Right lobe of liver (tissue), 6 donors: ENCODE data around the gene TMEM42. TPM values are rescaled to one million over a fixed set of nuclear protein-coding genes. Genes with fewer than 3 reads are reported as not detected.
"Not testable (repeated sequence)": the region's sequence is repeated elsewhere in the genome, so short reads cannot be mapped to it uniquely, and the experiment has no call there.

Source experiments
- ATAC-seq, 4 donors: fragments of 200-7000 bp; cut with Tn5 transposase; one replicate each; pipeline ENCODE4 v1.9.1; 2020; ENCODE audit warnings: mild to moderate bottlenecking in 4 of 4, moderate library complexity in 4 of 4
- DNase-seq, 3 donors: peaks; one replicate each; pipeline ENCODE4 v3.0.0-alpha.2; 2020
- H3K27ac ChIP-seq, 3 donors: fragments of 200-600 bp; one replicate each; pipeline ENCODE4 v1.8.0; 2022
- H3K27me3 ChIP-seq, 2 donors: fragments of 200-600 bp; one replicate each; pipeline ENCODE4 v1.8.0; 2022
- H3K36me3 ChIP-seq, 4 donors: fragments of 200-600 bp; sonication (generic) in 1 of 4; one replicate each; pipeline versions ENCODE4 v1.5.1 to v1.8.0; 2017 to 2022; ENCODE audit warnings: control low read depth in 1 of 4
- H3K4me1 ChIP-seq, 4 donors: fragments of 200-600 bp; sonication (generic) in 1 of 4; one replicate each; pipeline versions ENCODE4 v1.5.1 to v1.8.0; 2017 to 2022; ENCODE audit warnings: control low read depth in 1 of 4
- H3K4me3 ChIP-seq, 3 donors: fragments of 200-600 bp; one replicate each; pipeline ENCODE4 v1.8.0; 2022
- H3K9me3 ChIP-seq, 4 donors: fragments of 200-600 bp; sonication (generic) in 1 of 4; one replicate each; pipeline versions ENCODE4 v1.5.1 to v1.8.0; 2017 to 2022; ENCODE audit warnings: control low read depth in 1 of 4
- CTCF ChIP-seq, 4 donors: fragments of 200-600 bp in 3 of 4; fragments of 450-650 bp in 1 of 4; IDR thresholded peaks; one replicate each; pipeline versions ENCODE4 v1.5.1 to v1.8.0; 2016 to 2022; ENCODE audit warnings: antibody characterized with exemption in 4 of 4, mild to moderate bottlenecking in 2 of 4
- POLR2A ChIP-seq: fragments of 450-650 bp; IDR thresholded peaks from one replicate; pipeline ENCODE4 v1.6.1; 2017; ENCODE audit warnings: antibody characterized with exemption, mild to moderate bottlenecking
- WGBS: methylation state at CpG from one replicate; pipeline ENCODE4 v1.1.6; 2018; ENCODE audit warnings: low coverage, low lambda C conversion rate; ENCODE audit not compliant: insufficient coverage; ENCODE audit errors: missing lambda C conversion rate; 5-methylcytosine and 5-hydroxymethylcytosine counted together
- intact Hi-C, 2 donors: fragments of 100-400 bp; cut with DNase I; formaldehyde crosslinking; loops; one replicate each; pipeline versions ENCODE4 v1.11.2 to v1.14.1; 2022
- long read RNA-seq: library from polyadenylated mRNA; unstranded; transcript quantifications from one replicate; pipeline ENCODE4 v2.0.0, GENCODE V29; 2019
- total RNA-seq, 6 experiments: library from RNA; depleted of rRNA in 2 of 6; stranded (reverse); fragments of >200 nt in 2 of 6; fragmentation: NEBNext Ultra II Directional in 3 of 6; extraction: Animal tissue kit (Norgen Biotek cat#: 25700) in 3 of 6; gene quantifications; one replicate each; pipeline versions ENCODE4 v1.1.0 to v1.2.4, GENCODE V29; 2016 to 2023
- donor health status: DM: no; HTN: yes; CAD: no.
- donor health status: DM: no; HTN: no; CAD: no.
- donor health status: DM: no; HTN: no; CAD: no.
- donor health status: DM: no; HTN: yes; CAD: no.
- donor health status: DM: no; HTN: yes; CAD: no.

The TMEM42 gene
- 10 to 100 TPM in 2 of 6 experiments, 1 to 10 TPM in 4; 4.9 to 10.9 (median 8.4) TPM for total RNA-seq
- long read RNA-seq, transcript TMEM42-201 (3 exons, 1,026 nt): major isoform, 5 of 12 reads
- long read RNA-seq, partial matches to known transcripts: 0 of 12 reads
- long read RNA-seq, other reads (novel, unspliced or antisense): 7 of 12 reads

- peak; percentile 92 to 95 (median 93) for DNase-seq
- intact Hi-C loops: no loop called here
- Histone ChIP-seq H3K27ac (peak within 1 kb of the TSS; percentile 84 to 87 (median 85)), H3K4me3 (peak within 1 kb of the TSS; percentile 60 to 77 (median 70)), H3K9me3 (no peaks in the 10 kb centered on the region), H3K27me3 (no peaks in the 10 kb centered on the region), H3K36me3 (no peaks in the 10 kb centered on the region), H3K4me1 (peaks cover 0 to 6% (median 2%) of the 10 kb centered on the region in 4 donors)
- WGBS: 5% methylated on average over 12 of the region's 91 CpGs
- ATAC-seq: peak; percentile 98 to 99 (median 99)
- TF ChIP-seq CTCF (IDR thresholded peaks at IDR 0.05) (peak in 1 of 4 donors; percentile 6), POLR2A (peak; percentile 88)
Measured at GRCh38 chr3:44861412-44862225, at the start of gene TMEM42. Gene TMEM42 (plus strand): TSS chr3:44861912. CDS start chr3:44861925, 13 bp downstream.

GRCh38 chr3:44814751-44815150 lies 47.0 kb upstream of the TMEM42 start:
- no peaks in the 10 kb centered on the region for H3K4me1 ChIP-seq
- intact Hi-C loops: no loop called here
- H3K27ac ChIP-seq: no peak overlapping the region
- no peaks in the 10 kb centered on the region for H3K36me3 ChIP-seq
- TF ChIP-seq CTCF (IDR thresholded peaks at IDR 0.05): no peak
- no peak for TF ChIP-seq POLR2A
- 92% methylated on average over 6 of the region's 6 CpGs for WGBS
- no peaks in the 10 kb centered on the region for H3K27me3 ChIP-seq
- H3K9me3 ChIP-seq: no peaks in the 10 kb centered on the region
- ATAC-seq: no peak
- DNase-seq: no peak
- no peak overlapping the region for H3K4me3 ChIP-seq

GRCh38 chr3:44816334-44816733 lies 45.4 kb upstream of the TMEM42 start:
- H3K9me3 ChIP-seq, ATAC-seq, intact Hi-C loops, H3K27ac ChIP-seq, H3K36me3 ChIP-seq, H3K4me1 ChIP-seq, H3K4me3 ChIP-seq, H3K27me3 ChIP-seq, DNase-seq: not testable (repeated sequence)
- WGBS: 93% methylated on average over 2 of the region's 2 CpGs

GRCh38 chr3:44821206-44821605 lies 40.5 kb upstream of the TMEM42 start:
- H3K27me3 ChIP-seq, ATAC-seq, H3K36me3 ChIP-seq, DNase-seq, H3K9me3 ChIP-seq, H3K4me3 ChIP-seq, H3K27ac ChIP-seq, H3K4me1 ChIP-seq, intact Hi-C loops: not testable (repeated sequence)
- WGBS: no CpG with 5 or more reads among the region's 34 CpGs

- H3K4me3 ChIP-seq: no peak overlapping the region
- H3K4me1 ChIP-seq: no peaks in the 10 kb centered on the region
- no peaks in the 10 kb centered on the region for H3K27me3 ChIP-seq
- no peak for DNase-seq
- no peaks in the 10 kb centered on the region for H3K36me3 ChIP-seq
- no peak overlapping the region for H3K27ac ChIP-seq
- no peak for TF ChIP-seq CTCF (IDR thresholded peaks at IDR 0.05)
- no peak for TF ChIP-seq POLR2A
- no peak for ATAC-seq
- 93% methylated on average over 2 of the region's 2 CpGs for WGBS
- intact Hi-C loops: no loop called here
- no peaks in the 10 kb centered on the region for H3K9me3 ChIP-seq
Measured at GRCh38 chr3:44825264-44825925, 36.3 kb upstream of the TMEM42 start.
